Measurements from ENCODE around the gene USP40.

Gene USP40

GRCh38 chr2:233458031-233458610 lies 108.5 kb downstream of the USP40 start:
- no peak for DNase-seq

DNA sequence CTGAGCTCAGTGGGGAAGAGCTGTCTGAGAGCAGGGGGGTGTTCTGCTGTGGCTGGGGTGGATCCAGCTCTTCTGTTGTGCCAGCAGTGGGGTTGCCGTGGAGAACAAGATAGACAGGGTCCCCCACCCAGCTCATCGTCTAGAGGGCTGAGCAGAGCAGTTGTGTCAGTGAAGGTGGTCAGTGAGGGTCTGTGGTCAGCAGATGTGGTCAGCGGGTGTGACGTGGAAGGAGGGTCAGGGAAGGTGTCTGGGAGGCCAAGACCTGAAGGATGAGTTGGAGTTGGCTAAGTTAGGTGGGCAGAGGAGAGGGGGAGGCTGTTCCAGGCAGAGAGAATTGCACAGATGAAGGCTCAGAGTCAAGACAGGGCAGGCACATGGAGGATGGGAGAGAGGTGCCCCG lies 109.2 kb downstream of the USP40 start:
- no peak for DNase-seq

DNA sequence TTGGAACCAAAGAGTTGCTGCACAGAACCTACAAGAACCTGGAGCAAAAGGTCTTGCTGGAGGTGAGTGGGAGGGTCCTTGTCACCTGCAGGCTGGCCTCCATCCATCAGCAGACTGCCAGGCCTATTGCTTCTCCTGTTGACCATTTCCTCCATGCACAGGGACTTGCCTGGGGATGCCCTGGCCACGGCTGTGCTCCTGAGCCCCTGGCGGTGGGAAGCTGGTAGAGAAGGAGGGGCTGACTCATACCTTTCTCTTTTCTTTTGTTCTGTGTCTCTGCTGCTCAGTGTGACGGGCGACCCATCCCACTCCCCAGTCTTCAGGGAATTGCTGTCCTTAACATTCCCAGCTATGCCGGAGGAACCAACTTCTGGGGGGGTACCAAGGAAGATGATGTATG lies 109.6 kb downstream of the USP40 start:
- DNase-seq = no peak

GRCh38 chr2:233456111-233456510 lies 110.5 kb downstream of the USP40 start:
- no peak for DNase-seq

- DNase-seq = no peak
These were observed 111.1 kb downstream of the USP40 start for GRCh38 chr2:233455491-233455890.

GRCh38 chr2:233455006-233455405 lies 111.6 kb downstream of the USP40 start:
- no peak for DNase-seq

GRCh38 chr2:233453916-233454315 lies 112.7 kb downstream of the USP40 start:
- no peak for DNase-seq

DNA sequence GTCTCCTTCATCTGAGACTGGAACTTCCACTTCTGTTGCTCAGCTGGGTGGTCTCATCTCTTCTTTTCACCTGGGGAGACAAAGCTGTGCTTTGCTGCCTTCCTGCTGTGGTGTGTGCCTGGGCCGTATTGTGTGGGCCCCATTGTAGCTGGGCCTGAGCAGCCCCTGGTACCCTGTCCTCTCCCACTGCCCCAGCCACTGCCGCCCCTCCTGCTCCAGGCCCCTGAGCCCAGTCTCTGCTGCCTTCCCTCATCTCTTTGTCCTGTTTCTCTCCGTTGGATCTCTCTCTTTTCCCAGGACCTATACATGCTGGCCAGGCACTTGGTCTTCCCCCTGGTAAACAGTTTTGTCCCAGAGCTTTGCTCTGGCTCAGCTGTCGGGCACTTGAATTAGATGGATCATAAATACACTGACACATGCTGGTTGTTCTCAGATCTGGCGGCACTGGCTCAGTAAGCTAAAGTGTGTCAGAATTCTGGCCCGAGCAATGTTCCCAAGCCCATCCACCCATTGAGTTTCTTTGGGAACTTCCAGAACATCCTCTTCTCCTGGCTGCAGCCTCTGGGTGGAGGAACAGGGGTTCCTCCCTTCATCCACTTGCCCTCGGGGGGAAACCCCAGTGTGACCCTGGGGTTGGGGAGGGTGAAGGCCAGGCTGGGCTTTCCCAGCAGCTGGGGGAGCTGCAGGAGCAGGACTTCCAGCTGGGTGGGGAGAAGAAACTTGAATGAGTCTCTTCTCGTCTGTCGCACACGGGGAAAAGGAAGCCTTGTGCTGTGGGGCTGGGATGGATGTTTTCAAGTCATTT lies 113.3 kb downstream of the USP40 start:
- DNase-seq = no peak

- DNase-seq = no peak
These were observed 114.6 kb downstream of the USP40 start for GRCh38 chr2:233451950-233452349.

GRCh38 chr2:233450864-233451575 lies 115.6 kb downstream of the USP40 start:
- DNase-seq = no peak

DNA sequence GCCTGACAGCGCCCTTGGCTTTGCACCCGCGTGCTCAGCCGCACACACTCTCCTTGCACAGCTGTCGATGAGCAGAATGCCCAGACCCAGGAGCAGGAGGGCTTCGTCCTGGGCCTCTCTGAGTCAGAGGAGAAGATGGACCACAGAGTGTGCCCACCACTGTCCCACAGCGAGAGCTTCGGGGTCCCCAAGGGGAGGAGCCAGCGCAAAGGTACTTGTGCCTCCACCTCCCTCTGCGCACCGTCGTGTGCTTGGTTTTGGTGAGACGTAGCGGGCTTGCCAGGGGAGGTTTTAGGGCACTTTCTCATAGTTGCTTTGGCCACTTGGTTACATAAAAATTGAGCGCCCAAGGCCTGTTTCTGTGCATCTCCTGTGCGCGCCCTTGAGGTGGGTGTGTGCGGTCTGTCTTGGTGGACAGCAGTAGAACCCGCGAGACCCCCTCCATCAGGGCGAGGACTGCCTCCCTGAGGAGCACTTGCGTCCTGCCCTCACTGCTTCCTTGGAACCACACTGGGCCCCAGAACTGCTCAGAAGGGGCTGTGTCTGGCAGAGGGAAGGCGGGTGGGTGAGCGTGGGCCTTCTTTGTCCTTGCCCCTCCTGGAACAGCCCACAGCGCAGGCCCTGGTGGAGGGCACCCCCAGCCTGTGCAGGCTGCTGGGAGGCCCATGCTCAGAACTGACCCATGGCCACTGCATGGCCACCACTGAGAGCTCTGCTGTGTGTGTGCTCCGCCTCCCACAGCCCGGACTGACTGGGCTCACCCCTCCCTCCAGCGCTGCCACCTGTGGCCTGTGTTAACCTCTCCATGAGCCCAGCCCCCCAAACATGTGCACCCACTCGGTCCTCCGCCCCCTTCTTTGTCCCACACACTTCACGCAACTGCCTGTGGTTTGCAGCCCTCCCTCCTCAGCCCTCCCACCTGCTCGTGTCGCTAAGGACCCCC lies 116.4 kb downstream of the USP40 start:
- no peak for DNase-seq

GRCh38 chr2:233449081-233449901 lies 117.3 kb downstream of the USP40 start:
- no peak for DNase-seq

DNA sequence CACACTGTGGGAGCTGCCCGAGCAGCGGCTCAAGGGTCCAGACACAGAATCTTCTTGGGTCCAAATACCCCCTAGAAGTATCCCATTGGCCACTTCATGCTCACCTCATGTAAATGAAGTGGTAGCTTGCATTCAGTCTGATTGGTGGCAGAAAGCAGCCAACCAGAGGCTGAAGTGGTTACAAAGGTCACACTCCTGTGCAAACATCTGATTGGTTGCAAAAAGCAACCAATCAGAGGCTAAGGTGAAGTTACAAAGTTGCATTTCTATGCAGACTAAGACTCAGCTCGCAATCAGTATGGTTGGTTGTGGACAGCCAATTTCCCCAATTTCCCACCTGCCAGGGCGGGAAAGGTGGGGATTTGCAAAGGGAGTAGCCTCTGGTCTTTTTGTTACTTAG lies 118.0 kb downstream of the USP40 start:
- no peak for DNase-seq

DNA sequence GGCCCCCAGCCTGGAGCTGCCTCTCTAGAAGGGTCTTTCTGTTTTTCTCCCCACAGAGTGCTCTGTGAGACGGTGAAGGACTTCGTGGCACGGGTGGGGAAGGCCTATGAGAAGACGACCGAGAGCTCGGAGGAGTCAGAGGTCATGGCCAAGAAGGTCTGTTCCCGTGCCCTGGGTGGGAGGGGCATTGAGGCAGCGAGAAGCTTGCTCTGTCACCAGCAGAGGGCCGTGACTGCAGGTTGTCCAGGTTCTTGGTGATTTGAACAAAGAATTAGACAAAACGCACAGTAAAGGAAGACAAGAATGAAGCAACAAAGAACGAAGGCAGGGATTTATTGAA lies 118.4 kb downstream of the USP40 start:
- DNase-seq = peak; percentile 3

GRCh38 chr2:233447506-233448219 lies 118.9 kb downstream of the USP40 start:
- DNase-seq = no peak

- DNase-seq = no peak
These were observed 119.8 kb downstream of the USP40 start for GRCh38 chr2:233446606-233447305.

- DNase-seq = no peak
These were observed 120.5 kb downstream of the USP40 start for GRCh38 chr2:233446121-233446520.

GRCh38 chr2:233445152-233445830 lies 121.3 kb downstream of the USP40 start:
- no peak for DNase-seq

DNA sequence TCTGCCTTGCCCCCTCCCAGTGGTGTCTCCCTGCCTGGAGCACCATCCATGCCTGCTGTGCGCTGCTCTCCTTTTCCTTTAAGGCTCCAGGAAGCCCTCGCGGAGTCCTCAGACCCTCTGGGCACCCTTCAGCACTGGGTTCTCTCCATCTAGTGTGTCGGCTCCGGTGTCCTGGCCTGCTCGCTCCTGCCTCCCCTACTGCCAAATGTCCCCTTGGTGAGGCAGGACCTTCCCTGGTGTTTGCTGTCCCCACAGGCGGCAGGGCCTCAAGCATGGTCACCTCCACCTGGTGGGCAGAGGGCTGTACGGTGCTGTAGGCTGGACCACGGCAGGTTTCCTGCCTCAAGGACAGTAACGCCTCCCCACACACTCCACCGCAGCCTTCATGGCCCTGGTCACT lies 122.1 kb downstream of the USP40 start:
- DNase-seq = no peak

DNA sequence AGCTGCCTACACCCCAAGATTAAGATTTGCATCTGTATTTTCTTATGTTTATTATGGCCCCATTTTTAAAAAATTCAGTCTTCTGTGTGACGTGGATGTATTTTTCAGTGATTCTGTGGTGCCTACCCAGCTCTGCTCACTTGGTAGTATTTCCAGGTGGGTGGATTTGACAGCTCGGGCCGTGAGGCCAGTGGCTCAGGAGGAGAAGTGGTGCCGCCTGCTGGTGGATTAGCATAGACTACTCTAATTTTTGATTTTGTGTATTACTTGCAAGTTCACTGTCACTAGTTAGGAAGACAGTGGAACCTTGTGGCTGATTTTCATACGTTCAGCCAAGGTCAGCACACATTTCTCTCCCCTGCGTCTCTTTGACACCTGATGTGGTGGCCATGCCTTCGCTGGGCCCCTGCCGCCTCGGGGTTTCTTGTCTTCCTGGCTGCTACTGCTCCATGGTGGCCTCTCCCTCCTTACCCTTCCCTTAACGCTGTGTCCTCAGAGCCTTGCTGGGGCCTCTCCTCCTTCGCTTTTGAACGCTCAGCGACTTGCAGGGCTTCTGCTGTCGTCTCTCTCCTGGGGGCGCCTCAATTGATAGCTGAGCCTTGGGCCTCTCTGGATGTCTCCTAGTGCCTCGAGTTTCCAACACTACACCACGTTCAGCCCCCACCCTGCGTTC lies 122.9 kb downstream of the USP40 start:
- peak; percentile 62 for DNase-seq
